Activated B cell treated with CpG ODN at 0.5 μM for 24 hours (primary cell): ENCODE measurements around the gene ZAP70. TPM values are rescaled to one million over a fixed set of nuclear protein-coding genes. Genes with fewer than 3 reads are reported as not detected.

Source experiments
- ATAC-seq: fragments of 200-7000 bp; cut with Tn5 transposase; one replicate; pipeline ENCODE4 v1.10.0; 2021; ENCODE audit warnings: low read depth, mild to moderate bottlenecking, moderate library complexity
- CTCF ChIA-PET: fragments of 350-600 bp; sonication (Branson Sonifier 250); formaldehyde crosslinking; loops from one replicate; lab custom pipeline; 2021; ENCODE audit warnings: antibody characterized with exemption; lab: Charles Lee
- POLR2A ChIA-PET: fragments of 350-600 bp; sonication (Branson Sonifier 250); formaldehyde crosslinking; loops from one replicate; lab custom pipeline; 2021; ENCODE audit warnings: antibody characterized with exemption; lab: Charles Lee
- DNase-seq: peaks from one replicate; pipeline ENCODE4 v3.0.0; 2022
- H3K27ac Mint-ChIP-seq: one replicate; pipeline ENCODE4 v1.8.0; 2020; ENCODE audit warnings: mixed read lengths
- H3K27me3 Mint-ChIP-seq: one replicate; pipeline ENCODE4 v1.8.0; 2021; ENCODE audit warnings: mixed read lengths
- H3K36me3 Mint-ChIP-seq: one replicate; pipeline ENCODE4 v1.8.0; 2021; ENCODE audit warnings: low read depth, mixed read lengths
- H3K4me1 Mint-ChIP-seq: one replicate; pipeline ENCODE4 v1.8.0; 2021; ENCODE audit warnings: mixed read lengths
- H3K4me3 Mint-ChIP-seq: one replicate; pipeline ENCODE4 v1.8.0; 2020; ENCODE audit warnings: mild to moderate bottlenecking, mixed read lengths
- H3K9me3 Mint-ChIP-seq: one replicate; pipeline ENCODE4 v1.8.0; 2020; ENCODE audit warnings: mixed read lengths
- CTCF ChIP-seq: fragments of 200-600 bp; IDR thresholded peaks from one replicate; pipeline ENCODE4 v1.8.0; 2022; ENCODE audit warnings: antibody characterized with exemption, mild to moderate bottlenecking
- intact Hi-C: fragments of 100-400 bp; cut with micrococcal nuclease; formaldehyde crosslinking; loops from one replicate; pipeline ENCODE4 v1.15.1; 2024
- total RNA-seq: library from RNA; stranded (reverse); gene quantifications from 2 replicates; pipeline ENCODE4 v1.2.3, GENCODE V29; 2022

ZAP70 gene
- total RNA-seq, 1 donor from 2014 or later, result 4.8 TPM

- POLR2A ChIA-PET, result no interaction called here
- Mint-ChIP-seq H3K27ac (no peak overlapping the region), H3K4me1 (peaks cover 3% of the 10 kb centered on the region), H3K4me3 (no peak overlapping the region), H3K27me3 (no peaks in the 10 kb centered on the region), H3K9me3 (no peaks in the 10 kb centered on the region), H3K36me3 (peaks cover 65% of the 10 kb centered on the region)
- TF ChIP-seq CTCF, result no peak
- intact Hi-C loops, result no loop called here
- CTCF ChIA-PET, result no interaction called here
- ATAC-seq (no peak), DNase-seq (no peak)
Measured at GRCh38 chr2:97779141-97779540, 65.8 kb downstream of the ZAP70 start.

GRCh38 chr2:97781981-97782380 lies 68.6 kb downstream of the ZAP70 start:
- intact Hi-C loops, result no loop called here
- ATAC-seq (no peak), DNase-seq (no peak)
- peaks cover 3% of the 10 kb centered on the region for H3K4me1 Mint-ChIP-seq
- peaks cover 37% of the 10 kb centered on the region for H3K36me3 Mint-ChIP-seq
- CTCF ChIA-PET, result interaction anchor here (1.2 kb wide), 1 partner anchor 25 kb away, joined by 3 read pairs; no protein-coding TSS in a partner anchor
- POLR2A ChIA-PET, result no interaction called here
- no peak overlapping the region for H3K27ac Mint-ChIP-seq
- no peaks in the 10 kb centered on the region for H3K27me3 Mint-ChIP-seq
- H3K4me3 Mint-ChIP-seq, result no peak overlapping the region
- H3K9me3 Mint-ChIP-seq, result no peaks in the 10 kb centered on the region
- no peak for TF ChIP-seq CTCF

GRCh38 chr2:97784953-97785352 lies 71.6 kb downstream of the ZAP70 start:
- Mint-ChIP-seq H3K27ac (no peak overlapping the region), H3K36me3 (peaks cover 40% of the 10 kb centered on the region), H3K27me3 (no peaks in the 10 kb centered on the region), H3K4me3 (no peak overlapping the region), H3K4me1 (peaks cover 3% of the 10 kb centered on the region), H3K9me3 (no peaks in the 10 kb centered on the region)
- DNase-seq (no peak), ATAC-seq (no peak)
- ChIA-PET CTCF (no interaction called here), POLR2A (no interaction called here)
- TF ChIP-seq CTCF, result no peak
- intact Hi-C loops, result no loop called here

- Mint-ChIP-seq H3K4me1 (no peaks in the 10 kb centered on the region), H3K9me3 (no peaks in the 10 kb centered on the region), H3K27me3 (no peaks in the 10 kb centered on the region), H3K27ac (no peak overlapping the region), H3K36me3 (peaks cover 39% of the 10 kb centered on the region), H3K4me3 (no peak overlapping the region)
- intact Hi-C loops, result no loop called here
- DNase-seq, result no peak
- no peak for TF ChIP-seq CTCF
- ChIA-PET POLR2A (no interaction called here), CTCF (no interaction called here)
- no peak for ATAC-seq
Measured at GRCh38 chr2:97785818-97786217, 72.4 kb downstream of the ZAP70 start.

- no peak for ATAC-seq
- CTCF ChIA-PET, result no interaction called here
- POLR2A ChIA-PET, result no interaction called here
- no peak overlapping the region for H3K27ac Mint-ChIP-seq
- no peaks in the 10 kb centered on the region for H3K9me3 Mint-ChIP-seq
- no peaks in the 10 kb centered on the region for H3K27me3 Mint-ChIP-seq
- DNase-seq, result no peak
- no peaks in the 10 kb centered on the region for H3K4me1 Mint-ChIP-seq
- H3K36me3 Mint-ChIP-seq, result peaks cover 59% of the 10 kb centered on the region
- no peak overlapping the region for H3K4me3 Mint-ChIP-seq
- no peak for TF ChIP-seq CTCF
- intact Hi-C loops, result no loop called here
Measured at GRCh38 chr2:97788986-97789644, 75.7 kb downstream of the ZAP70 start.

Other genes with a start within 250 kb of the ZAP70 start
- gene ANKRD36B, start 123.7 kb upstream of the ZAP70 start, total RNA-seq, result 25.5 and 29.8 TPM in 2 replicates
- 156 and 183 TPM in 2 replicates for gene COX5B, start 67.5 kb upstream of the ZAP70 start, total RNA-seq
- gene ACTR1B, start 49.5 kb upstream of the ZAP70 start, total RNA-seq, result 55.0 and 55.9 TPM in 2 replicates
- 8.9 and 14.4 TPM in 2 replicates for gene C2orf92, start 43.9 kb upstream of the ZAP70 start, total RNA-seq